Measurements from ENCODE around the gene ZNF473.

ZNF473 gene

GRCh38 chr19:50003810-50004419, 21.9 kb upstream of the ZNF473 start:
- no peak for DNase-seq

- no peak for DNase-seq
These were observed 20.4 kb upstream of the ZNF473 start for GRCh38 chr19:50005428-50005827.

DNA sequence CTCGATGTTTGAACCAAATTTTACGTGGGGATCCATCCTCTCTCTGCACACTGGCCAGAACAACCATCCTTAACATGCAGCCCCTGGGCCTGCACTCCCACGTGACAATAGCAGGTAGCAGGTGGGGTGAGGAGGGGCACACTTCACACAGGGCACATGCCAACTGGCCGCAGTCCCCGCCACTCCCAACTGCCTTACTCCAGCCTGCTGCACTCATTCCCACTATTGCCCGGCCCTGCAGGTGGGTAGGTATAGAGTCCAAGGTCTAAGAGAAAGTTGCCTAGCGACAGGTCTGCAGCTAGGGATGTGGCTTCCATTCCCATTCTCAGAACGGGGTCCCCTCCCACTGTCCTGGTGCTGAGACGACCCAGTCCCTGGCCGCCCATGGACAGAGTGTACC, 18.6 kb upstream of the ZNF473 start:
- no peak for DNase-seq

- no peak for DNase-seq
These were observed 17.9 kb upstream of the ZNF473 start for GRCh38 chr19:50007947-50008346.

- no peak for DNase-seq
These were observed 17.3 kb upstream of the ZNF473 start for GRCh38 chr19:50008532-50008931.

- DNase-seq, result no peak
These were observed 9.5 kb upstream of the ZNF473 start for GRCh38 chr19:50016225-50016807.

GRCh38 chr19:50020481-50020880, 5.3 kb upstream of the ZNF473 start:
- DNase-seq, result no peak

- no peak for DNase-seq
These were observed 3.0 kb upstream of the ZNF473 start for GRCh38 chr19:50022823-50023222.

- no peak for DNase-seq
These were observed 1.1 kb upstream of the ZNF473 start for GRCh38 chr19:50024719-50025021.

GRCh38 chr19:50025022-50025793, 597 bp upstream of the ZNF473 start, which contains the start of gene VRK3:
Gene VRK3 (minus strand): TSS chr19:50025372. CDS start chr19:50016162, 9,210 bp downstream.
- DNase-seq, result peak; percentile 100

- DNase-seq, result no peak
These were observed 723 bp downstream of the ZNF473 start for GRCh38 chr19:50026550-50026906.

DNA sequence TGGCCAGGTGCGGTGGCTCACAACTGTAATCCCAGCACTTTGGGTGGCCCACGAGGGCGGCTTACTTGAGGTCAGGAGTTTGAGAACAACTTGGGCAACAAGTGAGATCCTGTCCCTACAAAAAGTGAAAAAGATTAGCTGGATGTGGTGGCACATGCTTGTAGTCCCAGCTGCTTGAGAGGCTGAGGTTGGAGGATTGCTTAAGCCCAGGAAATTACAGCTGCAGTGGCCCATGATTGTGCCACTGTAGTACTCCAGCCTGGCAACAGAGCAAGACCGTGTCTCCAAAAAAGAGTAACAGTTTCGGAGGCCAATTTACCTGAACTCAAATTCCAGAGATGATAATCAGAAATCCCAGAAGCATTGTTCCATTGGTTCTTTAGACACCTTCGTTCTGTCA, 4.4 kb downstream of the ZNF473 start:
- no peak for DNase-seq

DNA sequence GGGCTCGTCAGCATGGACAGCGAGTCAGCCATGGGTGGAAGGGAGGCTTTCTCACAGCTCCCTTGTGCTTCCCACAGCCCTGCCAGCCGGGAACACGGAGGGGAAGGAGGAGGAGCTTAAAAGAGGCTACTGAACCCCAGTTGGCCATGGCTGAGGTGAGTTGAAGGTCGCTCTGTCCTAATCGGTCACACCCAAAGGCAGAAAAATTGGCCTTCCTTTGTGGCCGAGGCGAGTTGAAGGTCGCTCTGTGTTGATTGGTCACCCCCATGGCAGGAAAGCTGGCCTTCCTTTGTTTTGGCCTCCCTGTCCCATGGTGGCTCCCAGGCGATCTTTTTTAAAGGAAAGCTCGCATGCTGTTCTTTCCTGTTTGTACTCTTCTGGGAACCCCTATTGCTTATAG, 5.1 kb downstream of the ZNF473 start:
- DNase-seq, result no peak

GRCh38 chr19:50036908-50037307, 11.1 kb downstream of the ZNF473 start:
- DNase-seq, result no peak

- no peak for DNase-seq
These were observed 14.2 kb downstream of the ZNF473 start for GRCh38 chr19:50039968-50040367.

- DNase-seq, result no peak
These were observed 15.2 kb downstream of the ZNF473 start for GRCh38 chr19:50040967-50041366.

- DNase-seq, result no peak
These were observed 16.7 kb downstream of the ZNF473 start for GRCh38 chr19:50042363-50043024.

DNA sequence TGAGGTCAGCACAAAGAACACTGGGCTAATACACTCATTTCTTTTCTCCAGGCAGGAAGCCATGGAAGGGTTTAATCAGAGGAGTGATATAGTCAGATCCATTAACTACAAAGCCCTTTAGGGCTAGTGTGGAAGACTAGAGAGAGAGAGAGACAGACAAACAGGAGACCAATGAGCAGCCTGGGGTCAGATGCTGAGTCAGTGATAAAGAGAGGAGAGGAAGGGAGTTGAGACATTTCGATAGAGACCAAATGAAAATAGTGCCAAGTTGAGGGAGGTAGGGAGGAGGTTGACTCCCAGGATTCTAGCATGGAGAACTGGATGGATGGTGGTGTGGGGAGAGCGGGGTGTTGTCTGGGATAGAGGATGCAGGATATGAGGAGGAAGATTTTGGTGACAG, 18.2 kb downstream of the ZNF473 start:
- no peak for DNase-seq

- DNase-seq, result no peak
These were observed 19.1 kb downstream of the ZNF473 start for GRCh38 chr19:50044922-50045321.

- peak; percentile 38 for DNase-seq
These were observed 21.1 kb downstream of the ZNF473 start for GRCh38 chr19:50046649-50047503.

- no peak for DNase-seq
These were observed 21.9 kb downstream of the ZNF473 start for GRCh38 chr19:50047671-50048070.

DNA sequence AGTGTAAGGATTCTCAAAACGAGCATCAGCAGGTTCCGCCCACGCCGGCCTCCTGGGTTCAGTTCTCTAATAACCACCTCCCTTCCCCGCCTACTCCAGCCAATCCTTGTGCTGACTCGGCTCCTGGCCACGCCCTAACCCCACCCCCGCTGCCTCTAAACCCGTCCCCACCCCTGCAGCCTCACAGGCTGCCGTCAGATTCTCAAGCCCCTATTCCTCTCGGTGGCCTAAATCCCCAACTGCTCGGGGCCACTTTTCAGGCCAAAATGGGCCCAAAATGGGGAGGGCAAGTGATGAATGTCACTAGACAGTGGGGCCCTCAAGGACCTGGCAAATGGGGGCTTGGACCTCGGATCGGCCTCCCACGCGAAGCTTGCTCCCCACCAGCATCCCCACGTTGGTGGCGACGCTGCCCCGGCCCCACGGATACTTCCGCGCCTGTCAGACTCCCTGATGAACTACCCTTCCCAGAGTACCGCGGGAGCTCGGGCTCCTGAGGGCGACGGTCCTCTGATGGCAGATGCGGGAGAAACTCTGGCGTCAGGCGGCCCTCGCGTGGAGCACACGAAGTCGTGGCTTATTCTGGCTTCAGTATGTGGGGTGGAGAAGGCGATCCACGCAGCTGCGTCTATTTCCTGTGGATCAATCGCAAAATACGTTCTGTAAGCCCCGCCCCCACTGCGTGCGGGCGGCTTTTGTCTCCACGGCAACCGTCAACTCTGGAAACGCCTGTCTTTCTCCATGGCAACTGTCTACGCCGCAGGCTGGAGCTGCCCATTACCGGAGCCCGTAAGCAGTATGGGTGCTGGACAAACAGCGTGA, 24.8 kb downstream of the ZNF473 start:
- DNase-seq, result peak; percentile 81
